ENCODE results near the gene MEIS1.

Gene MEIS1

GRCh38 chr2:66438498-66438833, 3.5 kb downstream of the MEIS1 start:
- H3K4me1 ChIP-seq (ENCODE audit: control insufficient read depth, insufficient read depth, low read length), result peaks cover 7% of the 10 kb centered on the region
- DNase-seq (ENCODE audit: low read depth, low spot score), result no peak
- H3K27ac ChIP-seq (ENCODE audit: low read length), result no peak overlapping the region
- peaks cover 76% of the 10 kb centered on the region for H3K27me3 ChIP-seq (ENCODE audit: control insufficient read depth, insufficient read depth, low read length)
- H3K4me3 ChIP-seq (ENCODE audit: low read length), result no peak overlapping the region
- no CpG with 5 or more reads among the region's 8 CpGs for WGBS (ENCODE audit: insufficient coverage, insufficient read length)
- H3K9me3 ChIP-seq (ENCODE audit: control insufficient read depth, insufficient read depth, low read length), result no peaks in the 10 kb centered on the region
- no peaks in the 10 kb centered on the region for H3K36me3 ChIP-seq (ENCODE audit: control insufficient read depth, insufficient read depth, low read length)

- Histone ChIP-seq H3K9me3 (ENCODE audit: control insufficient read depth, insufficient read depth, low read length) (no peaks in the 10 kb centered on the region), H3K4me3 (ENCODE audit: low read length) (peak overlapping the region; percentile 23; the same call in 1 of the 2 replicates), H3K27me3 (ENCODE audit: control insufficient read depth, insufficient read depth, low read length) (peaks cover 77% of the 10 kb centered on the region), H3K27ac (ENCODE audit: low read length) (no peak overlapping the region), H3K4me1 (ENCODE audit: control insufficient read depth, insufficient read depth, low read length) (peaks cover 7% of the 10 kb centered on the region), H3K36me3 (ENCODE audit: control insufficient read depth, insufficient read depth, low read length) (no peaks in the 10 kb centered on the region)
- WGBS (ENCODE audit: insufficient coverage, insufficient read length), result no CpG with 5 or more reads among the region's 37 CpGs
- no peak for DNase-seq (ENCODE audit: low read depth, low spot score)
These were observed 4.2 kb downstream of the MEIS1 start for GRCh38 chr2:66438891-66439811.

- Histone ChIP-seq H3K4me3 (ENCODE audit: low read length) (no peak overlapping the region; the same call in 1 of the 2 replicates), H3K4me1 (ENCODE audit: control insufficient read depth, insufficient read depth, low read length) (peaks cover 9% of the 10 kb centered on the region), H3K9me3 (ENCODE audit: control insufficient read depth, insufficient read depth, low read length) (no peaks in the 10 kb centered on the region), H3K27ac (ENCODE audit: low read length) (no peak overlapping the region), H3K36me3 (ENCODE audit: control insufficient read depth, insufficient read depth, low read length) (no peaks in the 10 kb centered on the region), H3K27me3 (ENCODE audit: control insufficient read depth, insufficient read depth, low read length) (peaks cover 78% of the 10 kb centered on the region)
- no CpG with 5 or more reads among the region's 36 CpGs for WGBS (ENCODE audit: insufficient coverage, insufficient read length)
- no peak for DNase-seq (ENCODE audit: low read depth, low spot score)
These were observed 5.1 kb downstream of the MEIS1 start for GRCh38 chr2:66439812-66440542.

- Histone ChIP-seq H3K27ac (ENCODE audit: low read length) (no peak overlapping the region), H3K4me1 (ENCODE audit: control insufficient read depth, insufficient read depth, low read length) (peaks cover 9% of the 10 kb centered on the region), H3K27me3 (ENCODE audit: control insufficient read depth, insufficient read depth, low read length) (peaks cover 82% of the 10 kb centered on the region), H3K4me3 (ENCODE audit: low read length) (no peak overlapping the region), H3K9me3 (ENCODE audit: control insufficient read depth, insufficient read depth, low read length) (no peaks in the 10 kb centered on the region), H3K36me3 (ENCODE audit: control insufficient read depth, insufficient read depth, low read length) (no peaks in the 10 kb centered on the region)
- no CpG with 5 or more reads among the region's 20 CpGs for WGBS (ENCODE audit: insufficient coverage, insufficient read length)
- no peak for DNase-seq (ENCODE audit: low read depth, low spot score)
These were observed 6.0 kb downstream of the MEIS1 start for GRCh38 chr2:66440708-66441497.

- Histone ChIP-seq H3K36me3 (ENCODE audit: control insufficient read depth, insufficient read depth, low read length) (no peaks in the 10 kb centered on the region), H3K4me3 (ENCODE audit: low read length) (no peak overlapping the region), H3K27me3 (ENCODE audit: control insufficient read depth, insufficient read depth, low read length) (peaks cover 80% of the 10 kb centered on the region)
These were observed 6.8 kb downstream of the MEIS1 start for GRCh38 chr2:66441581-66442320.

GRCh38 chr2:66442516-66443185, 7.7 kb downstream of the MEIS1 start:
- H3K4me3 ChIP-seq (ENCODE audit: low read length), result no peak overlapping the region
- peaks cover 10% of the 10 kb centered on the region for H3K4me1 ChIP-seq (ENCODE audit: control insufficient read depth, insufficient read depth, low read length)
- WGBS (ENCODE audit: insufficient coverage, insufficient read length), result no CpG with 5 or more reads among the region's 10 CpGs

More at GRCh38 chr2:66441581-66442320, 6.8 kb downstream of the MEIS1 start:
- DNase-seq (ENCODE audit: low read depth, low spot score), result no peak
- Histone ChIP-seq H3K27ac (ENCODE audit: low read length) (no peak overlapping the region), H3K4me1 (ENCODE audit: control insufficient read depth, insufficient read depth, low read length) (peaks cover 12% of the 10 kb centered on the region), H3K9me3 (ENCODE audit: control insufficient read depth, insufficient read depth, low read length) (no peaks in the 10 kb centered on the region)
- WGBS (ENCODE audit: insufficient coverage, insufficient read length), result no CpG with 5 or more reads among the region's 6 CpGs

GRCh38 chr2:66443186-66443978, 8.5 kb downstream of the MEIS1 start:
- WGBS (ENCODE audit: insufficient coverage, insufficient read length), result no CpG with 5 or more reads among the region's 17 CpGs
- H3K36me3 ChIP-seq (ENCODE audit: control insufficient read depth, insufficient read depth, low read length), result no peaks in the 10 kb centered on the region

More at GRCh38 chr2:66442516-66443185, 7.7 kb downstream of the MEIS1 start:
- peaks cover 76% of the 10 kb centered on the region for H3K27me3 ChIP-seq (ENCODE audit: control insufficient read depth, insufficient read depth, low read length)
- H3K9me3 ChIP-seq (ENCODE audit: control insufficient read depth, insufficient read depth, low read length), result no peaks in the 10 kb centered on the region
- H3K36me3 ChIP-seq (ENCODE audit: control insufficient read depth, insufficient read depth, low read length), result no peaks in the 10 kb centered on the region
- DNase-seq (ENCODE audit: low read depth, low spot score), result no peak
- no peak overlapping the region for H3K27ac ChIP-seq (ENCODE audit: low read length)

GRCh38 chr2:66443979-66444861, 9.3 kb downstream of the MEIS1 start:
- no peak overlapping the region for H3K4me3 ChIP-seq (ENCODE audit: low read length)
- H3K36me3 ChIP-seq (ENCODE audit: control insufficient read depth, insufficient read depth, low read length), result no peaks in the 10 kb centered on the region
- H3K27me3 ChIP-seq (ENCODE audit: control insufficient read depth, insufficient read depth, low read length), result peaks cover 60% of the 10 kb centered on the region
- H3K4me1 ChIP-seq (ENCODE audit: control insufficient read depth, insufficient read depth, low read length), result peaks cover 7% of the 10 kb centered on the region
- no peak for DNase-seq (ENCODE audit: low read depth, low spot score)
- H3K27ac ChIP-seq (ENCODE audit: low read length), result no peak overlapping the region
- no CpG with 5 or more reads among the region's 33 CpGs for WGBS (ENCODE audit: insufficient coverage, insufficient read length)
- no peaks in the 10 kb centered on the region for H3K9me3 ChIP-seq (ENCODE audit: control insufficient read depth, insufficient read depth, low read length)

More at GRCh38 chr2:66443186-66443978, 8.5 kb downstream of the MEIS1 start:
- H3K9me3 ChIP-seq (ENCODE audit: control insufficient read depth, insufficient read depth, low read length), result no peaks in the 10 kb centered on the region
- peaks cover 68% of the 10 kb centered on the region for H3K27me3 ChIP-seq (ENCODE audit: control insufficient read depth, insufficient read depth, low read length)
- H3K4me1 ChIP-seq (ENCODE audit: control insufficient read depth, insufficient read depth, low read length), result peaks cover 7% of the 10 kb centered on the region
- DNase-seq (ENCODE audit: low read depth, low spot score), result no peak
- H3K27ac ChIP-seq (ENCODE audit: low read length), result no peak overlapping the region
- H3K4me3 ChIP-seq (ENCODE audit: low read length), result no peak overlapping the region

Measured in iPS DF 6.9 (cell line).